NCI-H1694 (cell line): Measurements from ENCODE around the gene FAM200C.

ENCODE experiments used
- DNase-seq: peaks from one replicate; lab custom pipeline; 2025; lab: John Stamatoyannopoulos, UW

FAM200C gene

DNA sequence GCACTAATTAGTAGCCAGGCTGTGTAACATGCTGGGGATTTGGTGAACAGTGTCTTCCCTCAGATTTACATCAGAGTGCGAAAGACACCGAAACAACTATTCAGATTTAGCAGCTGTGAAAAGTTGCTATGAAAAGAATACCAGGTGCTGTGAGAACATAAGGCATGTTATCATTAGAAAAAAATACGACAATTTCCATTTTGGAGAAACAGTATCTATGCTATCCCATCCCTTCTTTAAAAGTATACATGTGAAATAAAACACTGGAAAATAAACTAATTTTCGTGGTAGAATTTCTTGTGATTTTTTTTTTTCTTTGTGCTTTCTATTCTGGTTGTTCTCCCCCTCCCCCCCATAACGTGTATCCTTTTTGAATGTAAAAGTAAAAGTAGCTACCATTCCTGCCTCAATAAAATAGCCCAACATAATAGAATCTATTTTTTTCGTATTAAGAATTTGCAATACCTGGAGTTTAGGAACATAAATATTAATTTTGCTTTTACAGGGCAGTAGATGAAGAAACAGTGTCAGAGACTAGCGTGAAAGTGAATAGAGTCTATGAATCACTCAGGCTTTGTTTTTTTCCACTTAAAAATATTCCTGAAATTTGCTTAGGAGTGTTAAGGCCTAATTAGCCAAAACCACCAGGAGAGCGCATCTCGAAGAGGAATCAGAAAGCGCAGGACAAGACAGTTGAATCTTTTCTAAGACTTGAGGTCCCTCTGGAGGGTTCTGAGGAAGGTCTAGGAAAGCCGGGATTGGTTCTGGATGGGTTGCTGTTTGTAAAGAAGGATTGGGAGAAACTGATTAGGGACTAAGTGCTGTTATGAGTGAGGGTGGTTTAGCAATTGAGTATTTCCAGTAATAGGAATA lies 19.8 kb upstream of the FAM200C start:
- no peak for DNase-seq

DNA sequence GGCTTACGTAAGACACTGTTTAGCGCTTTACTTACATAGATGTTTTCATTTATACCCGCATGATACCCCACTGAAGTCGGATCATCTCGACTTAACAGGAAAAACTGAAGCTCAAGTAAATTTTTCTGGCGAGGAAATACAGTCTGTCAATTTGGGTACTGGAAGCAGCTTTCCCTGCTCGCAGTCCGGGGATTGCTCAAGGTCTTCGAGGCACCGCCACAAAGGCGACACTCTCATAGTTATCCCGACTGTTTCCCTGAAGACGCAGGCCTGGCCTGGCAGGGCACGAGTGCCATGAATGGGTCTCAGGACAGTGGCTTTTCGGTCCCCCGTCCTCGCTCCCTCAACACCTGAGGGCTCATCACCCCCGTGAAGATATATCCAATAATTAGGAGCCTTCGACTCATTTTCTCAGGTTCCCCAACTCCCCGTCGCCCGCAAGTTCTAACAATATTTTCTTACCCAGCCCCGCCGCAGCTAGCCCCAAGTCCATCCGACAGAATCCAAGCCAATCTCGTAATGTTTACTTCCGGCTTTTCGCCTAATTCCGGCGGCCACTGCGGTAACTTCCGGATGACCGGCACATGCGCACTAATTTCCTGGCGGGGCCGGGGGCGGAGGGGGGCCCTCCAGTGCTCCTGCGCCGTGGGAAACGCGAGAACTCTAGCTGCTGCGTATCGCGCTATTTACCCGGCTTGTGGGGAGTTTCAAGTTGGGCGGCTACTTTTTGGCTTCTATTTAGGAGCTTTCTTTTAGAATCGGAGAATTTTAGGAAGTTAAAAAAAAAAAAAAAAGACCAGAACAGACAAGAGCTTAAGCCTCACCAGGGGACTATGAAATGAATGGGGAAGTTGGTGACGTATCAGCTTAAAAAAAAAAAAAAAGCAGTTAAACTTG lies 19.0 kb upstream of the FAM200C start, which contains the start of gene SLU7:
Gene SLU7, minus strand, starts transcription at position 521 of the 897 bp plus-strand sequence. CDS start 3,787 bp downstream, outside the sequence.
- DNase-seq: peak; percentile 85

DNA sequence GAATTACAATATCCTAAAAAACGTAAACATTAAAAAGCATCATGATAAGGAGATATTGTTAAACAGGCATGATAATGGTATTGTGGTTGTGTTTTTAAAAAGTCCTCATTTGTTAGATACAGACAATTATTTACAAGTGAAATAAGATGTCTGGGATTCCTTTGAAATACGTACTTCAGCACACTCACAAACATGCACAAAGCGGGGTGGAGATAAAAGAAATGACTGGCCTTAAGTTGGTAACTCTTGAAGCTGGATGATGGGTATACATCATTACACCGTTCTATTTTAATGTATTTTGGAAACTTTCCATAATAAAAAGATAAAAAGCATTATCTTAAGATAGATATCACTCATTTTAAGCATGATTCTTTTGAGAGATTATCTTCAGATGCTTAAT lies 1.0 kb downstream of the FAM200C start:
- no peak for DNase-seq

DNA sequence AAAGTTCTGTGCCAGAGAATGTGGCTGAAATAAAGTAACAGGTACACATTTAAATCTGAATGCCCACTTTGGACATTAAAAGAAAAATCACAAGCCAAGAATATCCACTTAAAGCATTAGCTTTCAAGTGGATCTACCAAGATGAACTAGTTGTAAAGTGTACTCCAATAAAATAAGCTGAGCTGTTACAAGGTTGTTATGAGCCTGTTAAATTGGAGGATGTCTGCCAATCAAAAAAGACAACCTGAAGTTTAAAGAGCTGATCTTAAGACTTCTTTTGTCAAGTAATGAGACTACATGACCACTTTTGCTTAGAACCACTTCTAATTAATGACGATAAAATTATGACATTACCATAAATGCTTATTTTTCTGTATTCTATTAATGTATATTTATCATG lies 2.4 kb downstream of the FAM200C start:
- no peak for DNase-seq

DNA sequence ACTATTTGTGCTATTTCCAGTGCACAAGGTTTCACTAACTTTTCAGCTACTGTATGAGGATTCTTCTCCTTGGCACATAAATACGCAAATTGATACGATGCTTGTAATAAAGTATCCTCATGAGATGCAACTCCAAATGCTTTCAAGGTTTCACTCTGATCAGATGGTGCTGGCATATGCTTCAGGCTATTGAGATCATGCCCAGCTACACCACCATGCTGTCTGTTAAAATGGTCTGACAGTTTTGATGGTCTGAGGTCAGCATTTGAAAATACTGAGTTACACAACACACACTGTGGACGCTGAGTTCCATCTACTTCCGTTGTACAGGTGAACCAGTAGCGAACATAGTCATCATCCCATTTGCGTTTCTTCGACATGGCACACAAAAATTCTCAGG lies 4.7 kb downstream of the FAM200C start:
- DNase-seq: no peak

DNA sequence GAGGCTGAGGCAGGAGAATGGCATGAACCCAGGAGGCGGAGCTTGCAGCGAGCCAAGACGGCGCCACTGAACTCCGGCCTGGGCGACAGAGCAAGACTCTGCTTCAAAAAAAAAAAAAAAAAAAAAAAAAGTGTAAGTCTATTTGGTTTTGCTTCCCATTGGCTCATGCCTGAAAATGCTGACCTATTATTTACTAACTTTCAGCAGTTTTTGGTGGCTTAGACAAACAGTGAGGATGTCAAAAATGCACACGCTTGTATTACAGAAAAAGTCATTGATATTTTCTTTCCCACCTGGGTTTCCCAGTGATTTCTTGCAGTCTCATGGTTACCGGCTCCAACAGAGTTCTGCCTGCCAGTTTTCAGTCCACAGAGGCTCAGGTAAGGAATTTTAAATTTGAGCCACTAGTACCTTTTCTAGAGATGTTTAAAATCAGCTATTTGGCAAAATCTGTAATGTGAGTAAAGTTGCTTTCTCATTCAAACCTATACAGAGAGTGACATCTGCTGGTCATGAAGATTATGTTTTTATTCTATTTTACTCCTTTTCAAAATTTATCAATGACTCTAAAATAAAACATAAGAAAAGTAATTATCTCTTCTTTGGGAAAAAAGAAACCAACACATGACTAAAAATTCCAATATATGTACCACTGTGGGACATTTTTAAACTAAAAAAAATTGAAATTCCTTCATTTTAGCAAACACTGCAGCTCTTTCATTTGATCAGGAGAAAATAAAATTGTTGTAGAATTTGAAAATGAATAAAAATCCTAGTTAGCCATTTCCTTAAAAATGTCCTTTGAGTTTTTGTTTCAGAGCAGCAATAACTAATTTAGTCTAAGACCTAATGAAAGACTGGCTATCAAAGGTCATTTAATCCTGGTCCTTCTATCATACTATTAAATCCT lies 8.8 kb downstream of the FAM200C start:
- DNase-seq: no peak

DNA sequence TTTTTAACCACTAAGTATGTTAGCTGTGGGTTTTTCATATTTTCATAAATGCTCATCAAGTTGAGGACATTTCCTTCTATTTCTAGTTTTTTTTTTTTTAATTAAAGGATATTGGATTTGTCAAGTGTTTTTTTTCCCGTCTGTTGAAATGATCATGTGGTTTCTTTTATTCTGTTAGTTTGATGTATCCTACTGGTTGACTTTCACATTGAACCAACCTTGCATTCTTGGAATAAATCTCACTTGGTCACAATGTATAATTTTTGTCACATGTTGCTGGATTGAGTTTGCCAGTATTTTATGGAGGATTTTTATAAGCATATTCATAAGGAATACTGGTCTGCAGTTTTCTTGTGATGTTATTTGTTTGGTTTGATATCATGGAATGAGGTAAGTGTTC lies 12.4 kb downstream of the FAM200C start:
- no peak for DNase-seq

DNA sequence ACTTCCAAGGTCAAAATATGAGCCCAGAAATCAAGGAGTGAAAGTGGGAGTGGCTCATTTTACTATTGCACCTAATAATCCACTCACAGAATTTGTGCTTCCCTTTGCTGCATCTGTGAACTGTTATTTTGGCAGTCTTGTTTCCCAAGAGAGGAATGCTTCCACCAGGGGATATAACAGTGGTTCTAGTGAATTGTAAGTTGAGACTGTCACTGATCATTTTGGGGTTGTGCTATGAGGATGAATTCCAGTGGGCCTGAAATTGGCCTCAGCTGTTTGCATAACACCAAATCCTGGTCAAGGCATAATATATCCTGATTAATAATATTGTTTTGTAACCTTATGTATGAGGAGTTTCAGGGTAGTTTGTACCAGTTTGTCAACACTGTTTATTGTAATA lies 14.4 kb downstream of the FAM200C start:
- DNase-seq: no peak

DNA sequence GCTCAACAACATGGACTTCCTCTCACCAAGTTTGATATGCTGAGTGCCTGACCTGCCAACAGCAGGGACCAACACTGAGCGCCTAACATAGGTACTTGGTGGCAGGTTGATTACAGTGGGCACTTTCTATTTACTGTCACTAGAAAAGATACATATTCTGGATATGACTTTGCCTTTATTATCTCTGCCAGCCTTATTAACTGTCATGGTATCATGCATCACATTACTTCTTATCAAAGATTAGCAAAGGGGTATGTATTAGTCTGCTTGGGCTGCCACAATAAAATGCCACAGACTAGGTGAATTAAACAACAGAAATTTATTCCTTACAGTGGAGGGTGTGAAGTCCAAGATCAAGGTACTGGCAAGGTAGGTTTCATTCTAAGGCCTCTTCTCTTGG lies 15.2 kb downstream of the FAM200C start:
- no peak for DNase-seq

DNA sequence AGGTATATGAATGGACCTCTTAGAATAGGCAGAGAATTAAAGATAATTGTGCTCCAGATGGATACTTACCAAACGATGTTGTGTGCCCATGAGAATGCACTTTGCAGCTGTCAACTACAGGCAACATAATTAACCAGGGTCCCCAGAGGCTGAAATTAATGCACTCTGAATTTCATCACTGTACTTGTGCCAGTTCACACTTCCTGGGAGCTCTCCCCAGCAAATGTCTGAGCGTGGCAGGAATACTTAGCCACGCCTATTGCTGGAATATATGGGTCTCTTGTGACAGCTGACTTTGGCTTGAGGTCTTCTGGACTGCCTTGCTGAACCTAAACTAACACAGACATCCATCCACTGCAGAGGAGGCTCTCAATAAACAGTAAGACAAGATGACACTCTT lies 17.5 kb downstream of the FAM200C start:
- peak; percentile 34 for DNase-seq

DNA sequence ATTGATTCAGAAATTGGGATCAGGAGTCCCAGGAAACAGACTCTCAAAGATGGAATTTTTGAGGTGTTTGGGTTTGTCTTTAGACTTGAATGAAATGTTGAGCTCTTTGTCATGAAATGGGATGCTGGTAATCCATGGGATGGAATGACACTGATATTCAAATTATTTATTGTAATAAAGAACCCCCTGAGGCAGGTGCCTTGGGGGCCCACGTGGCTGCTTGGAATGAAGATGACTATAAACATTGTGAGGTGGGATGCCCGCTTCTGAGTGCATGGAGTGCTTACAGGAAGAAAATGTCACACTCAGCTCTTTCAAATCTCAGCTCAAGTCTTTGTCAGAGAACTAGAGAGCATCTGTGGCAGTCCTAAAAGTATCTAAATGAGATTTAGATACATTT lies 19.8 kb downstream of the FAM200C start:
- no peak for DNase-seq

DNA sequence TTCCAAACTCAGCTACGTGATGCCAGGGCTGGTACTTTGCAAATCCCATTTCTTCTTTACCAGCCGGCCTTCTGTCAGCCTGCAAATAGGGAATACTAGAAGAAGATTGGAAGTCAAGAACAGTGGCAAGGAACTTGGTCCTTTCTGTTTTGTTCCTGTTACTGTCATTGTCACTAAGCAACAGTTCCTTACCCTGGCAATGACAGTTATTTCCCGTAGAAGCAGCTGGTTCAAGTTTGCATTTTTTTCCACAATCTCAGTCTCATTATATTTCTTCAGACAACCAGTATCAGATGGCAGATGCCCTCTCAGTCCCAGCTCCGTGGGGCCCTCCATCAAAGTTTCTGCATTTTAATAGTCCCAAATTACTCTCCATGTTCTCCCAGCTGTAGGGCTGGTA lies 20.3 kb downstream of the FAM200C start:
- no peak for DNase-seq

DNA sequence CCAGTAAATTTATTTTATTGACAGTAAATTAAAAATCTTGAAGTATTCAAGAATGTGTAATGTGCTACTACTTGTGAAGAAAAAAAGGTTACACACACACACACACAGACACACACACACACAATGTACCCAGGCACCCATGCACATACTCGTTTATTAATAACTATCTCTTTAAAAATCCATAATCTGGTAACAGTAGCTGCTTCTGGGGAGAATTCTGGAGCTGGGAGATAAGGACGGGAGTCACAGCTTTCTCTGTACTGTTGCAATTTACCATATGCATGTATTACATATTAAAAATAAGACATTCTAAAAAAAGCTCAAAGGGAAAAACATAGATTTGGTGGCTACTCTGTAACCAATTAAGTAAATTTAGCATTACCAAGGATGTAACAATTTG lies 21.5 kb downstream of the FAM200C start:
- DNase-seq: no peak

DNA sequence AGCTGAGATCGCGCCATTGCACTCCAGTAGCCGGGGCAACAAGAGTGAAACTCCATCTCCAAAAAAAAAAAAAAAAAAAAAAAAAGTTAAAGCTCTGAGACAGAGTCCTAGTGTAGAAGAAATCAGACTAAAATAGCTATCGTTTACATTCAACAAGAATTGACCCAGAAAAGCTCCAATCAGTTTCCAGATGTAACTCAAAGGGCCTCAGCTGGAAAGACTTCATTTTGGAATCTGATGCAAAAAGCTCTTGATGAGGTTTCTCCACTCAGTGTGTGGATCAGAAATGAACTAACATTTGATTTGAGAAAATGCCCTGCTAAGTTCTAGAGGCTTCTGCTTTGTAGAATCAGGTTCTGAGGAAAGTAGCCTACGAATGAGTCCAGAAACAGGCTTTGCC lies 22.2 kb downstream of the FAM200C start:
- no peak for DNase-seq

DNA sequence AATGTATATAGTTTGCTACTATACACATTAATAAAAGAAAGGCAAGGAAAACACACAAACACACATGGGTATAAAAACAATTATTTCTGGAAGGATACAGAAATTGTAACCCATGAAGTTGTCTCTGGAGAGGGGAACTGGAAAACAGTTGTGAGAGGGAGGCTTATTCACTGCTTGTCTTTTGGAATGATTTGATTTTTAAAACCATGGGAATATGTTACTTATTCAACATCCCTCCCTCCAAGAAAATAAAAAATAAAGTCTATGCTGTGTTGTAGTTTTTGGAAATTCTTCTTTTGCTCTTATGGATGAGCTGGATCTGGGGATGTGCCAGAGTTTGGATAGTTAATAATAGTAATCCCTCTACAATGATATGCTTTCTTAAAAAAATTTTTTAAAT lies 23.4 kb downstream of the FAM200C start:
- no peak for DNase-seq

DNA sequence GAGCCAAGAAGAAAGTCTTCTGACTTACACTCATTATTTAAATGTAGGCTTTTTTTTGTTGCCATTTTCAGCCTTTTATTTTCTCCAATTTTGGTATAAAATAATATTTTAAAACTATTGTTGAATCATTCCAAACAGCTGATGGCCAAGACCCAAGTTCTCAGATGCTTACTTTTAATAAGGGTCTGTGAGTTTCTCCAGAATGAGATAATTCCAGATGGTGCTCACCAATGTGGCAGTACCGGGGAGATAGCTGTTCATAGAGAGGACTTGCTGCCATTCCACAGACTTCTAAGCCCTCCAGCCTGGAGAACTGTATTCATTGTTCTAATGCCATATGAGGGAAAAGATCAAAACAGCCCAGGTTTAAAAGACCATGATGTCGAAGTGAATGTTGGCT lies 24.2 kb downstream of the FAM200C start:
- DNase-seq: no peak

DNA sequence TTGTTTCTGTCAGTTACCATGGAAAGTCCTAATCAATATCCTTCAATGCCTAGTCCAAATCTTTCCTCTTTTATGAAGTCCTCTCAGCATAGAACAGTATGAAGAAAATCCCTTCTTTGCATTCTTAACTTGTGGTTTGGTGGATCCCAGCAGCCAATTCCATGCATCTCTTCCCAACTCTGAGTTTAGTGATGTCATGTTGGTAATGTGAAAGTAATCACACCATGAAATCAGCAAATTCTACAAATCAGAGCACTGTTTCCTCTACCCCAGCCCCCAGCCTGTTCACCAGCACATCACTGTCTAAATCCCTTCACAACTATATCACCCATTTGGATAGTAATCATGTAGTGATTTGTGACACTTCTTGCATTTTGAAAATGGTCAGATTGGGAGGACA lies 24.7 kb downstream of the FAM200C start:
- no peak for DNase-seq

DNA sequence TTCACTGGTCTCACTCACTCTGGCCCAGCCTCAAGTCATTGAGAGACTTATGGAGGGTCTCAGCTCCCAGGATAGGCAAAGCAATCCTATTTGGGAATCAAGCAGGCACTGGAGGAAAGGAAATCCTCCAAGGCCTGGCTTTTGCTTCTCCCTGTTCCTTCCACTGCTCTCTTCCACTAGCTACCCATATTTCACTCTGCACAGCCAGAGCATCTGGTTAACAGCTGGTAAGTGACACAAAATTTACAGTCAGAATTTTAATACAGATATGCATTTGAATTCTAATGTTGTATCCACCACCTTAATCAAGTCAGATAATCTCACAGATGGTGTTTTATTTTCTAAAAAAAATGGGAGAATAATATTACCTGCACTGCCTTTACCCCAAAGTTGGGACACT lies 28.6 kb downstream of the FAM200C start:
- DNase-seq: no peak

DNA sequence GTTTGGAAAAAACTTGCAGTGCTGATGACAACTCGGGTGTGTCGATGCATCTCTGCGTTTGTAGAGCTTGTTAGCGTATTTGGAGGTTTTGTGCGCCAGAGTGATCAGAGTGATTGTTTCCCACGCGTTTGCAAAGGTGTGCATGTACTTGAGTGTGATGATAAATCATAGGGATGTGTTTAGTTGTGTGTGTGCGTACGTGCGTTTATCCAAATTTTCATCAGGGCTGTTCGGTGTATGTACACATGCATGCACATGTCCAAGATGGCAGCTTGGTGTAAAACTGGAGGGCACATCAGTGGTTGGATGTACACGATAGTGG lies 29.2 kb downstream of the FAM200C start:
- DNase-seq: no peak

DNA sequence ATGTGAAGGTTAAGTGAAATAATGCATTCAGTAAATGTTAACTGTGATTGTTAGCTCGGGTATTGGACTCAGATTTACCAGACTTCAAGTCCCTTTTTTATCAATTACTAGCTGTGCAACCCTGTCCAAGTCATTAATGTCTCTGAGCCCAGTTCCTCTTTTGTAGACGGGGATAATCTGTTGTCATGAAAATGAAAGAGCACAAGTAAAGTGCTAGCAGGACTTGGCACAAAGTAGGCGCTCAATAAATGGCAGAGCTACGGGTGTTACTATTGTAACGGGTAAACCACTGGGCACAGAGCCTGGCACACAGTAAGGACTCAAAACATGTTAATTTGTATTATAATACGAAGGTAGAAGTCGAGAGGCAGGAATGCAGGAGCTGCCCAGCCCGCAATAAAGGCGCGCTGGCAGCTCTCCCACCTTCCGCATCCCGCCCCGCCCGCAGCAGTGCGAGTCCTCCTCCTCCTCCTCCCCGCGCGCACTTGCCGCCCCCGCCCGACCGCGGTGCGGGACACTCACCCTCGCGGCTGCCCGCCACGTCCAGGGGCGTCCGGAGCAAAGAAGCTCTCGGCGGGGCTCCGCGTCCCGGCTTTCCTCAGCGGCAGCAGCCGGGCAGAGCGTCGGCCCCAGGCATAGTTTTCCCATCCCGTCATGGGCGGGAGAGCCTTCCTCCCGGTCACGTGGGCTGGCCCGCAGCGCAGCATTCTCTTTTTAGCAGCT lies 29.7 kb downstream of the FAM200C start, which contains the start of gene C1QTNF2:
Gene C1QTNF2, minus strand, starts transcription at position 637 of the 723 bp plus-strand sequence. CDS start 15,615 bp downstream, outside the sequence.
- DNase-seq: no peak

DNA sequence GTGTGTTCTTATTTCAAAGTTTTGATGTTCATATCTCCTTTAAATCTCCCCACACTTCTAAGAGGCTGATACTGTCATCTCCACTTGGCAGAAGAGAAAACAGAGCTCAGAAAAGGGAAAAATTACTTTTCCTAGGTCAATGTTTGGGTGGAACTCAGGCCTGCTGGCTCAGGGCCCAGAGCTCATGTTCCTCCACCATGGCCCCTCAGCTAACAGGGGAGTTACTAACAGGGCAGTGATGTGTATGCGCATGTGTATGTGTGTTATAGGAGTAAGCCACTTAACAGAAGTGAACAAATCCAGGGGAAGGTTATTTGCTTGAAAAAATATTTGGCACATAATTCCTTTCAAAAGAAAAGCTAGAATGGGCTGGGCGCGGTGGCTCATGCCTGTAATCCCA lies 32.0 kb downstream of the FAM200C start:
- DNase-seq: no peak
